Mammary epithelial cell (primary cell): Measurements from ENCODE around the gene PSD2.

Source experiments
- EZH2 ChIP-seq: IDR thresholded peaks from 2 replicates; pipeline ENCODE4 v1.6.1; 2012; ENCODE audit warnings: low read length, inconsistent platforms, borderline replicate concordance
- TF ChIP-seq, protein P1 (sequence below), 2 donors: IDR thresholded peaks in 1 of 2; conservative IDR thresholded peaks in 1 of 2; 2 replicates each; pipeline ENCODE4 v1.5.1; 2011 to 2012; ENCODE audit warnings: inconsistent platforms in 2 of 2, low read length in 2 of 2, mild to moderate bottlenecking in 2 of 2, control low read depth in 1 of 2, low read depth in 1 of 2; ENCODE audit not compliant: insufficient read depth in 1 of 2; ENCODE audit errors: extremely low read depth in 1 of 2

DNA sequence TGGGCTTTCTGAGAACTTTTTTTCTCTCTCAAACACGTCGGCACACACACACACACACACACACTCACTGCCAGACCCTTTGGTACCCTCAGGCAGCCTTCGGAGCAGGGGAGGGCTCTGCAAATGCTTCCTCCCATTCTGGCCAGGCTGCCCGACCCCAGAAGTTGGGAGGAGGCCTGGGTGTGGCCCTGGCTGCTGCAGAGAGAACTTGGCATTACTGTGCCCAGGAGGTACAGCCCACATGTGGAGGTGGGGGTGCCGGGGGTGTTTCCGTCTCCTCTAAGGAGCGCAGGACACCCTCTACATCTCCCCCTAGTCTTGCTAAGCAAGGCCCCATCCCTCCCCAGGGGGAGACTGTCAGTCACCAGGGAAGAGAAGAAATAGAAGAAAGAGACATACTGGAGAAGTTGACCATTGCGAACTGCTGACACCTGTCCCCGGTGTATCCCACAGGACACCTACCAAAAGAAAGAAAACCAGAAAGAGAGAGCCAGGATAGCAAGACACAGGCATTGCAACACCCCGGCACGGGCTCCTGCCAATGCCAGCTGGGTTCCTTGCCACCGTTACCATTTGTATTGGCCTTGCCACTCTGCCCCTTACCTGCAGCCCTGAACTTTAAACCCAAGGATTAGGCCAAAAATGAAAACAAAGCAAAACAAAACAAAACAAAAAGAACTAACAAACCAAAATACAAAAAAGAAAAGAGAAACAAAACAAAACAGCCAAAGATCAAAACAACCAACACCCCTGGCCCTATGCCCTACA, 69.3 kb downstream of the PSD2 start:
- no peak for TF ChIP-seq EZH2
- TF ChIP-seq, protein P1, sequence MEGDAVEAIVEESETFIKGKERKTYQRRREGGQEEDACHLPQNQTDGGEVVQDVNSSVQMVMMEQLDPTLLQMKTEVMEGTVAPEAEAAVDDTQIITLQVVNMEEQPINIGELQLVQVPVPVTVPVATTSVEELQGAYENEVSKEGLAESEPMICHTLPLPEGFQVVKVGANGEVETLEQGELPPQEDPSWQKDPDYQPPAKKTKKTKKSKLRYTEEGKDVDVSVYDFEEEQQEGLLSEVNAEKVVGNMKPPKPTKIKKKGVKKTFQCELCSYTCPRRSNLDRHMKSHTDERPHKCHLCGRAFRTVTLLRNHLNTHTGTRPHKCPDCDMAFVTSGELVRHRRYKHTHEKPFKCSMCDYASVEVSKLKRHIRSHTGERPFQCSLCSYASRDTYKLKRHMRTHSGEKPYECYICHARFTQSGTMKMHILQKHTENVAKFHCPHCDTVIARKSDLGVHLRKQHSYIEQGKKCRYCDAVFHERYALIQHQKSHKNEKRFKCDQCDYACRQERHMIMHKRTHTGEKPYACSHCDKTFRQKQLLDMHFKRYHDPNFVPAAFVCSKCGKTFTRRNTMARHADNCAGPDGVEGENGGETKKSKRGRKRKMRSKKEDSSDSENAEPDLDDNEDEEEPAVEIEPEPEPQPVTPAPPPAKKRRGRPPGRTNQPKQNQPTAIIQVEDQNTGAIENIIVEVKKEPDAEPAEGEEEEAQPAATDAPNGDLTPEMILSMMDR (conservative IDR thresholded peaks at IDR 0.05 in 1 of 2, IDR thresholded peaks at IDR 0.05 in 1 of 2; ENCODE audit: extremely low read depth in 1 of 2, insufficient read depth in 1 of 2, low read depth in 1 of 2, low read length in 2 of 2): no peak
